OCI-LY7 (cell line): Measurements from ENCODE around the gene ADAR. TPM values are rescaled to one million over a fixed set of nuclear protein-coding genes. Genes with fewer than 3 reads are reported as not detected.
"Not testable (repeated sequence)": the region's sequence is repeated elsewhere in the genome, so short reads cannot be mapped to it uniquely, and the experiment has no call there.

Experiments
- BruUV-seq: library from RNA; stranded (reverse); fragments of 400-500 nt; replicated peaks from 2 replicates; lab custom pipeline; 2021; lab: Mats Ljungman, UMichigan
- CTCF ChIA-PET: fragments of 300-600 bp; sonication (Branson Sonifier 250); formaldehyde crosslinking; loops from one replicate; lab custom pipeline; 2022; ENCODE audit warnings: antibody characterized with exemption; ENCODE audit not compliant: unreplicated experiment; lab: Charles Lee
- POLR2A ChIA-PET: fragments of 300-600 bp; sonication (Branson Sonifier 250); formaldehyde crosslinking; loops from one replicate; lab custom pipeline; 2022; ENCODE audit warnings: antibody characterized with exemption; lab: Charles Lee
- DNase-seq: peaks from one replicate; pipeline ENCODE4 v3.0.0-alpha.2; 2015; ENCODE audit warnings: low spot score
- H2AFZ ChIP-seq: fragments of 200-600 bp; sonication (generic), shearing (Covaris generic); 2 replicates; pipeline ENCODE4 v1.6.1; 2014; ENCODE audit warnings: mild to moderate bottlenecking, antibody characterized with exemption, low read length, moderate library complexity
- H3K27ac ChIP-seq: fragments of 200-600 bp; sonication (generic); 2 replicates; pipeline ENCODE4 v1.5.1; 2014; ENCODE audit warnings: mixed run types, low read depth, mild to moderate bottlenecking, moderate library complexity, low read length, inconsistent platforms; ENCODE audit not compliant: poor library complexity, severe bottlenecking
- H3K36me3 ChIP-seq: fragments of 200-600 bp; sonication (generic); 2 replicates; pipeline ENCODE4 v1.6.1; 2014; ENCODE audit warnings: mild to moderate bottlenecking, antibody characterized with exemption, low read length, moderate library complexity, mixed read lengths; ENCODE audit not compliant: insufficient read depth
- H3K4me1 ChIP-seq: fragments of 200-600 bp; sonication (generic); 2 replicates; pipeline ENCODE4 v1.5.1; 2014; ENCODE audit warnings: mild to moderate bottlenecking, low read length; ENCODE audit not compliant: insufficient read depth, poor library complexity, severe bottlenecking
- H3K4me2 ChIP-seq: fragments of 200-600 bp; sonication (generic); 2 replicates; pipeline ENCODE4 v1.6.1; 2014; ENCODE audit warnings: mild to moderate bottlenecking, low read length
- H3K4me3 ChIP-seq: fragments of 200-600 bp; sonication (generic); 2 replicates; pipeline ENCODE4 v1.5.1; 2014; ENCODE audit warnings: mild to moderate bottlenecking, low read depth, low read length; ENCODE audit not compliant: poor library complexity, severe bottlenecking
- H3K79me2 ChIP-seq: fragments of 200-600 bp; sonication (generic); 2 replicates; pipeline ENCODE4 v1.6.1; 2016; ENCODE audit warnings: low read depth, mild to moderate bottlenecking, low read length, moderate library complexity, mixed read lengths; ENCODE audit not compliant: insufficient read depth
- H3K9me2 ChIP-seq: fragments of 200-600 bp; sonication (generic); 2 replicates; pipeline ENCODE4 v1.6.1; 2016; ENCODE audit warnings: mild to moderate bottlenecking, low read length, mixed read lengths; ENCODE audit not compliant: insufficient read depth
- H3K9me3 ChIP-seq: fragments of 200-600 bp; sonication (generic); 2 replicates; pipeline ENCODE4 v1.6.1; 2014; ENCODE audit warnings: mild to moderate bottlenecking, mixed run types, low read length, mixed read lengths
- H4K20me1 ChIP-seq: fragments of 200-600 bp; sonication (generic); 2 replicates; pipeline ENCODE4 v1.6.1; 2014; ENCODE audit warnings: mild to moderate bottlenecking, antibody characterized with exemption, low read length, moderate library complexity, mixed read lengths; ENCODE audit not compliant: insufficient read depth
- EZH2phosphoT487 ChIP-seq: fragments of 200-600 bp; sonication (generic); IDR thresholded peaks from 2 replicates; pipeline ENCODE4 v1.6.1; 2018; ENCODE audit warnings: low read depth, borderline replicate concordance, mild to moderate bottlenecking, mixed run types, antibody characterized with exemption, low read length, moderate library complexity, mixed read lengths
- intact Hi-C: fragments of 100-400 bp; cut with micrococcal nuclease; formaldehyde crosslinking; loops from one replicate; pipeline ENCODE4 v1.10.0; 2022; ENCODE audit not compliant: unreplicated experiment
- total RNA-seq, 2 experiments: library from RNA; depleted of rRNA in 1 of 2; stranded (reverse); fragments of >200 nt in 1 of 2; shearing (Covaris generic) in 1 of 2; gene quantifications; 2 replicates each; pipeline ENCODE4 v1.2.3, GENCODE V29; 2014 to 2022
- TF ChIP-seq, protein P1 (sequence below): fragments of 200-600 bp; sonication (generic); conservative IDR thresholded peaks from 2 replicates; pipeline ENCODE4 v1.5.1; 2014; ENCODE audit warnings: mild to moderate bottlenecking, antibody characterized with exemption, low read length, moderate library complexity, mixed read lengths

Gene ADAR
- total RNA-seq, 2 experiments from 2014 or later = 90.2 to 139 TPM

DNA sequence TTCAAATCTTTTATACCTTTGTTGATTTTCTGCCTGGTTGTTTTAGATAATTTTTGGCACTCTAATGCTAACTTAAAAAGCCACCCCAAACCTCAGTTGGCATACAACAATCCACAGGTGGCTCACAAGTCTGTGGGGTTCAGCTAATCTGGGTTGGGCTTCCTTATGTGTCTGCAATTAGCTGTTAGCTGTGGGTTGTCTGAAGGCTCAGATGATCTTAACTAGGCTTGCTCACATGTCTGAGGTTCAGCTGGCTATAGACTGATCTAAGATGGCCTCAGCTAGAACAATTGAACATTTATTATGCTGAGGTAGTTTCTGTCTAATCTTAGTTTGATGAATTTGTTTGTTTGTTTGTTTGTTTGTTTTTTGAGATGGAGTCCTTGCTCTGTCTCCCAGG lies 44.9 kb upstream of the ADAR start:
- Histone ChIP-seq H3K9me3 (no peaks in the 10 kb centered on the region), H3K9me2 (no peaks in the 10 kb centered on the region), H2AFZ (no peak overlapping the region), H3K79me2 (no peaks in the 10 kb centered on the region), H3K36me3 (no peaks in the 10 kb centered on the region), H4K20me1 (no peaks in the 10 kb centered on the region), H3K4me1 (no peaks in the 10 kb centered on the region), H3K4me2 (no peak overlapping the region), H3K4me3 (no peak overlapping the region), H3K27ac (no peak overlapping the region)
- BruUV-seq = no TSS peak
- ChIA-PET CTCF (no interaction called here), POLR2A (no interaction called here)
- no peak for DNase-seq
- TF ChIP-seq EZH2phosphoT487 = no peak
- TF ChIP-seq, protein P1, sequence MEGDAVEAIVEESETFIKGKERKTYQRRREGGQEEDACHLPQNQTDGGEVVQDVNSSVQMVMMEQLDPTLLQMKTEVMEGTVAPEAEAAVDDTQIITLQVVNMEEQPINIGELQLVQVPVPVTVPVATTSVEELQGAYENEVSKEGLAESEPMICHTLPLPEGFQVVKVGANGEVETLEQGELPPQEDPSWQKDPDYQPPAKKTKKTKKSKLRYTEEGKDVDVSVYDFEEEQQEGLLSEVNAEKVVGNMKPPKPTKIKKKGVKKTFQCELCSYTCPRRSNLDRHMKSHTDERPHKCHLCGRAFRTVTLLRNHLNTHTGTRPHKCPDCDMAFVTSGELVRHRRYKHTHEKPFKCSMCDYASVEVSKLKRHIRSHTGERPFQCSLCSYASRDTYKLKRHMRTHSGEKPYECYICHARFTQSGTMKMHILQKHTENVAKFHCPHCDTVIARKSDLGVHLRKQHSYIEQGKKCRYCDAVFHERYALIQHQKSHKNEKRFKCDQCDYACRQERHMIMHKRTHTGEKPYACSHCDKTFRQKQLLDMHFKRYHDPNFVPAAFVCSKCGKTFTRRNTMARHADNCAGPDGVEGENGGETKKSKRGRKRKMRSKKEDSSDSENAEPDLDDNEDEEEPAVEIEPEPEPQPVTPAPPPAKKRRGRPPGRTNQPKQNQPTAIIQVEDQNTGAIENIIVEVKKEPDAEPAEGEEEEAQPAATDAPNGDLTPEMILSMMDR = no peak
- intact Hi-C loops = no loop called here

DNA sequence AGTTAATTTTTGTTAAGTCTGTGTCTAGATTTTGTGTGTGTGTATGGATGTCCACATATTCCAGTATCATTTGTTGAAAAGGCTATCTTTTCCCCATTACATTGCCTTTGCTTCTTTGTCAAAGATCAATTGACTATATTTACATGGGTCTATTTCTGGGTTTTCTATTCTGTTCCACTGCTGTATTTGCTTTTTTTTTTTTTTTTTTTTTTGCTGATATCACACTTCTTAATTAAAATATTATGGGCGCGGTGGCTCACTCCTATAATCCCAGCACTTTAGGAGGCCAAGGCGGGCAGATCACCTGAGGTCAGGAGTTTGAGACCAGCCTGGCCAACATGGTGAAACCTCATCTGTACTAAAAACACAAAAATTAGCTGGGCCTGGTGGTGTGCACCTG lies 36.7 kb upstream of the ADAR start:
- POLR2A ChIA-PET = interaction anchor here (0.7 kb wide), 2 partner anchors 69 to 70 kb away, joined by 3 read pairs; no protein-coding TSS in a partner anchor
- H3K79me2 ChIP-seq, H3K4me3 ChIP-seq, BruUV-seq, H3K4me2 ChIP-seq, CTCF ChIA-PET, H3K4me1 ChIP-seq, H2AFZ ChIP-seq, H3K9me3 ChIP-seq, DNase-seq, H3K36me3 ChIP-seq, H3K9me2 ChIP-seq, intact Hi-C loops, H4K20me1 ChIP-seq, H3K27ac ChIP-seq: not testable (repeated sequence)

DNA sequence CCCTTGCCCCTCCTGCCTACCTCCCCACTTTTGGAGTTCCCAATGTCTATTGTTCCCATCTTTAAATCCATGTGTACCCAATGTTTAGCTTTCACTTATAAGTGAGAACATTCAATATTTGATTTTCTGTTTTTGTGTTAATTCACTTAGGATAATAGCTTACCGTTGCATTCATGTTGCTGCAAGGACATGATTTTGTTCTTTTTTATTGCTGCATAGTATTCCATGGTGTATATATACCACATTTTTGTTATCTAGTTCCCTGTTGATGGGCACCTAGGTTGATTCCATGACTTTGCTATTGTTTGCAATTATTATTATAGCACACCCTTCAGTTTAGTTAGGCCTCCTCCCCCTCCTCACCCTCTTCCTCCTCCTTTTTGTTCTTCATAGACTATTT lies 33.5 kb upstream of the ADAR start:
- Histone ChIP-seq H3K79me2 (no peaks in the 10 kb centered on the region), H3K4me1 (no peaks in the 10 kb centered on the region), H3K9me3 (peaks cover 13% of the 10 kb centered on the region), H3K27ac (no peak overlapping the region), H3K9me2 (no peaks in the 10 kb centered on the region), H3K4me2 (no peak overlapping the region), H3K4me3 (no peak overlapping the region), H3K36me3 (no peaks in the 10 kb centered on the region), H4K20me1 (no peaks in the 10 kb centered on the region), H2AFZ (no peak overlapping the region)
- no peak for DNase-seq
- TF ChIP-seq EZH2phosphoT487 = no peak
- TF ChIP-seq, protein P1 = no peak
- CTCF ChIA-PET = no interaction called here
- BruUV-seq = no TSS peak
- POLR2A ChIA-PET = no interaction called here
- intact Hi-C loops = no loop called here
